HFFc6 (cell line): ENCODE data around the gene MRPL38. TPM values are rescaled to one million over a fixed set of nuclear protein-coding genes. Genes with fewer than 3 reads are reported as not detected.

Experiments used
- DNase-seq: peaks from one replicate; pipeline ENCODE4 v3.0.0-alpha.2; 2018
- H3K27ac Mint-ChIP-seq: 2 replicates; pipeline ENCODE4 v1.8.0; 2020; ENCODE audit warnings: mild to moderate bottlenecking, mixed read lengths
- H3K27me3 Mint-ChIP-seq: 2 replicates; pipeline ENCODE4 v1.8.0; 2021; ENCODE audit warnings: mild to moderate bottlenecking, moderate library complexity, mixed read lengths; ENCODE audit not compliant: insufficient read depth
- H3K36me3 Mint-ChIP-seq: 2 replicates; pipeline ENCODE4 v1.8.0; 2021; ENCODE audit warnings: low read depth, mixed read lengths
- H3K4me1 Mint-ChIP-seq: 2 replicates; pipeline ENCODE4 v1.8.0; 2020; ENCODE audit warnings: low read depth, mixed read lengths
- H3K4me3 Mint-ChIP-seq: 2 replicates; pipeline ENCODE4 v1.8.0; 2020; ENCODE audit warnings: mild to moderate bottlenecking, moderate library complexity, mixed read lengths
- H3K9me3 Mint-ChIP-seq: 2 replicates; pipeline ENCODE4 v1.8.0; 2020; ENCODE audit warnings: mild to moderate bottlenecking, mixed read lengths
- CTCF ChIP-seq: fragments of 200-600 bp; sonication (generic); IDR thresholded peaks from 2 replicates; pipeline ENCODE4 v1.5.0; 2021; ENCODE audit warnings: antibody characterized with exemption, mild to moderate bottlenecking
- total RNA-seq, 6 experiments: library from RNA; stranded (reverse); fragmentation: NEBNext Ultra II Directional; extraction: Animal tissue kit (Norgen Biotek cat#: 25700); gene quantifications; 2 replicates in 1 of 6; 3 replicates in 5 of 6; pipeline ENCODE4 v1.2.3, GENCODE V29; 2021

MRPL38 gene
- total RNA-seq, 6 experiments from 2014 or later = 64.9 to 89.8 (median 70.3) TPM

GRCh38 chr17:75876190-75876937, 28.3 kb downstream of the MRPL38 start:
- H3K4me3 Mint-ChIP-seq = peak overlapping the region; percentile 88
- peaks cover 25% of the 10 kb centered on the region for H3K4me1 Mint-ChIP-seq
- peak overlapping the region; percentile 84 for H3K27ac Mint-ChIP-seq
- H3K9me3 Mint-ChIP-seq = no peaks in the 10 kb centered on the region
- no peak for DNase-seq
- no peak for TF ChIP-seq CTCF
- H3K36me3 Mint-ChIP-seq = no peaks in the 10 kb centered on the region
- peaks cover 2% of the 10 kb centered on the region; the same call in 1 of the 2 replicates for H3K27me3 Mint-ChIP-seq

GRCh38 chr17:75875940-75876189, 28.8 kb downstream of the MRPL38 start:
- Mint-ChIP-seq H3K36me3 (no peaks in the 10 kb centered on the region), H3K9me3 (no peaks in the 10 kb centered on the region), H3K4me3 (no peak overlapping the region), H3K4me1 (peaks cover 25% of the 10 kb centered on the region), H3K27me3 (peaks cover 2% of the 10 kb centered on the region; the same call in 1 of the 2 replicates), H3K27ac (no peak overlapping the region)
- TF ChIP-seq CTCF = no peak
- no peak for DNase-seq

GRCh38 chr17:75875182-75875939, 29.3 kb downstream of the MRPL38 start:
- Mint-ChIP-seq H3K9me3 (no peaks in the 10 kb centered on the region), H3K36me3 (no peaks in the 10 kb centered on the region), H3K27me3 (peaks cover 2% of the 10 kb centered on the region; the same call in 1 of the 2 replicates)

GRCh38 chr17:75874323-75875181, 30.1 kb downstream of the MRPL38 start:
- H3K9me3 Mint-ChIP-seq = no peaks in the 10 kb centered on the region
- no peak for TF ChIP-seq CTCF

More at GRCh38 chr17:75875182-75875939, 29.3 kb downstream of the MRPL38 start:
- DNase-seq = no peak
- Mint-ChIP-seq H3K27ac (no peak overlapping the region), H3K4me3 (no peak overlapping the region), H3K4me1 (peaks cover 25% of the 10 kb centered on the region)
- no peak for TF ChIP-seq CTCF

GRCh38 chr17:75873587-75874322, 30.9 kb downstream of the MRPL38 start:
- Mint-ChIP-seq H3K36me3 (no peaks in the 10 kb centered on the region), H3K4me1 (peaks cover 35% of the 10 kb centered on the region), H3K4me3 (no peak overlapping the region), H3K9me3 (no peaks in the 10 kb centered on the region), H3K27me3 (no peaks in the 10 kb centered on the region; the same call in 1 of the 2 replicates), H3K27ac (no peak overlapping the region; the same call in 1 of the 2 replicates)
- no peak for DNase-seq
- no peak for TF ChIP-seq CTCF

More at GRCh38 chr17:75874323-75875181, 30.1 kb downstream of the MRPL38 start:
- no peak overlapping the region for H3K4me3 Mint-ChIP-seq
- H3K27ac Mint-ChIP-seq = no peak overlapping the region
- DNase-seq = no peak
- H3K36me3 Mint-ChIP-seq = no peaks in the 10 kb centered on the region
- H3K27me3 Mint-ChIP-seq = no peaks in the 10 kb centered on the region; the same call in 1 of the 2 replicates
- peaks cover 27% of the 10 kb centered on the region for H3K4me1 Mint-ChIP-seq
